Skin of body (tissue), 2 donors: ENCODE measurements around the gene RAPGEF3. TPM values are rescaled to one million over a fixed set of nuclear protein-coding genes. Genes with fewer than 3 reads are reported as not detected.

Experiments
- DNase-seq: peaks from one replicate; lab custom pipeline; 2025; lab: John Stamatoyannopoulos, UW
- total RNA-seq: library from RNA; depleted of rRNA; stranded (reverse); fragments of >200 nt; gene quantifications from one replicate; pipeline ENCODE4 v1.2.3, GENCODE V29; 2014

Gene RAPGEF3
- total RNA-seq, 1 donor from 2014 or later: 10.8 TPM

GRCh38 chr12:47705229-47705565 lies 53.5 kb downstream of the RAPGEF3 start:
- no peak for DNase-seq

GRCh38 chr12:47704719-47705118 lies 54.0 kb downstream of the RAPGEF3 start:
- no peak for DNase-seq

- no peak for DNase-seq
Observed at GRCh38 chr12:47700263-47700662, 58.4 kb downstream of the RAPGEF3 start.

- DNase-seq: no peak
Observed at GRCh38 chr12:47698631-47699030, 60.0 kb downstream of the RAPGEF3 start.

- DNase-seq: no peak
Observed at GRCh38 chr12:47698055-47698454, 60.6 kb downstream of the RAPGEF3 start.

GRCh38 chr12:47689215-47689614 lies 69.5 kb downstream of the RAPGEF3 start:
- DNase-seq: no peak

GRCh38 chr12:47687636-47688035 lies 71.0 kb downstream of the RAPGEF3 start:
- no peak for DNase-seq

GRCh38 chr12:47686645-47687240 lies 71.9 kb downstream of the RAPGEF3 start:
- peak; percentile 58 for DNase-seq

Other genes with a start within 250 kb of the RAPGEF3 start
- gene RPAP3, start 52.9 kb downstream of the RAPGEF3 start, total RNA-seq: 16.2 TPM
- gene ENDOU, start 33.4 kb downstream of the RAPGEF3 start, total RNA-seq: 20.8 TPM
- gene SLC48A1, start 14.4 kb upstream of the RAPGEF3 start, total RNA-seq: 6.7 TPM
- gene HDAC7, start 61.0 kb upstream of the RAPGEF3 start, total RNA-seq: 27.1 TPM
- gene VDR, start 146.1 kb upstream of the RAPGEF3 start, total RNA-seq: 12.2 TPM
- gene TMEM106C, start 204.7 kb upstream of the RAPGEF3 start, total RNA-seq: 45.2 TPM
- 1.6 TPM for gene COL2A1, start 245.6 kb upstream of the RAPGEF3 start, total RNA-seq